SK-N-SH treated with all-trans-retinoic acid at 6 μM for 48 hours (cell line): ENCODE data around the gene SLC17A5.

Experiments used
- ARNTL ChIP-seq: fragments of 450-650 bp; formaldehyde crosslinking; IDR thresholded peaks from 2 replicates; pipeline ENCODE4 v1.5.0; 2020; ENCODE audit warnings: low read depth, mild to moderate bottlenecking, moderate library complexity, borderline replicate concordance
- ESRRG ChIP-seq: fragments of 250-450 bp; sonication (Bioruptor Pico); IDR thresholded peaks from 2 replicates; pipeline ENCODE4 v1.6.1; 2021; ENCODE audit warnings: mild to moderate bottlenecking
- PATZ1 ChIP-seq: fragments of 250-450 bp; sonication (Bioruptor Pico); IDR thresholded peaks from 2 replicates; pipeline ENCODE4 v1.8.0; 2020; ENCODE audit warnings: mild to moderate bottlenecking, moderate library complexity, borderline replicate concordance
- PPARA ChIP-seq: fragments of 250-450 bp; sonication (Bioruptor Pico); IDR thresholded peaks from 2 replicates; pipeline ENCODE4 v1.5.0; 2020; ENCODE audit warnings: mild to moderate bottlenecking, borderline replicate concordance
- RARB ChIP-seq: fragments of 250-450 bp; sonication (Bioruptor Pico); IDR thresholded peaks from 2 replicates; pipeline ENCODE4 v1.8.0; 2021; ENCODE audit warnings: mild to moderate bottlenecking, moderate library complexity
- TCF4 ChIP-seq: fragments of 250-450 bp; sonication (Bioruptor Pico); IDR thresholded peaks from 2 replicates; pipeline ENCODE4 v1.8.0; 2021; ENCODE audit warnings: mild to moderate bottlenecking, moderate library complexity, borderline replicate concordance
- ZC3H10 ChIP-seq: fragments of 250-450 bp; sonication (Bioruptor Pico); IDR thresholded peaks from 2 replicates; pipeline ENCODE4 v1.5.1; 2021; ENCODE audit warnings: mild to moderate bottlenecking, moderate library complexity
- ZFP30 ChIP-seq: fragments of 450-650 bp; formaldehyde crosslinking; IDR thresholded peaks from 2 replicates; pipeline ENCODE4 v1.5.0; 2022; ENCODE audit warnings: mild to moderate bottlenecking, moderate library complexity
- ZNF565 ChIP-seq: fragments of 450-650 bp; formaldehyde crosslinking; conservative IDR thresholded peaks from 2 replicates; pipeline ENCODE4 v1.5.0; 2020; ENCODE audit warnings: low read depth, mild to moderate bottlenecking, moderate library complexity

- TF ChIP-seq ZNF565 (CRISPR knock-in tag) (no peak), ESRRG (CRISPR knock-in tag) (no peak), ARNTL (CRISPR knock-in tag) (no peak), ZC3H10 (CRISPR knock-in tag) (no peak), RARB (CRISPR knock-in tag) (no peak), PATZ1 (no peak), ZFP30 (no peak), TCF4 (no peak), PPARA (CRISPR knock-in tag) (no peak)
These were observed 8.7 kb downstream of the SLC17A5 start for GRCh38 chr6:73644941-73645591.
